ENCODE data around the gene DNAJB8.

DNAJB8 gene

DNA sequence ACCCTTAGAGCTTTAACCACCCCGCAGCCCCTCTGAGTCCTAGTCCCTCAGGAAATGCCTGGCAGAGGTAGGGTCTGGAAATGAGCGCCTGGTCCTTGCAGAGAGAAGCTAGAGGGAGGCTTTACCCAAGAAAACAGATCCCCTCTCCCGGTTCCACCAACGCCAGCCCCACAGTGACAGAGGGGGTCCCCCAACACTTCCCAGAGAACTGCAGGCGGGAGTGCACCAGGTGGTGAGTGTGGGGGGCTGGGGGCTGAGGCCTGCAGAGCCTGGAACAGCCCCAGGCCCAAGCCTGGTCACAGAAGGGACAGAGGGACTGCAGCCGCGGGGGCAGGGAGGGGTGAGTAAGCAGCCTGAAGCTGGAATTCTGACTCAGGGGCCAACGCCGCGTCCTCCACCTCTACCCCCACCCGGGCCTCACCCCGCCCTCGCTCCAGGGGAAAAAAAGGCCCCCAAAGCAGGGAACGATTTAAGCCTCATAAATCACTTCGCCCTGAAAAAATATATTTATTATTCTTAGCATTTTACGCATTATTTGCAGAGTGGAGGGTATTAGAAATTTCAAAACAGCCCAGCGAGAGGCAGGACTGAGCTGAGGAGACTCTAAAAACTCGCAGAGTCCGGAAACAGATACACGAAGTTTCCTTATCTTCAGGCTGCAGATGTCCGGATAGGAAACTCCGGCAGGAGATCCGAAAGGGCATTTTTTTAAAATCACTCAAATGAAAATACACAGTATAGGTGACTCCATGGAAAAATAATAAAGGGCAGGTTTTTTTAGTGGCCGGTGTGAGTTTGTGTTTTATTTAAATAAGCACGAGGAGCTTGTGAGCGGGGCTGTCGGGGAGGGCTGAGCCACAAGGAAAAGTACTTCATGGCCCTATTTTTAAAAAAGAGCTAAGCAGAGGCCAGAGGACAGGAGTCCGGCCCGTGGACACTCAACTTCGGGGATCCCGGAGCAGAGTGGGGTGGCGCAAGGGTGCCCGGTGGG lies 16.3 kb upstream of the DNAJB8 start:
- DNase-seq, result no peak

DNA sequence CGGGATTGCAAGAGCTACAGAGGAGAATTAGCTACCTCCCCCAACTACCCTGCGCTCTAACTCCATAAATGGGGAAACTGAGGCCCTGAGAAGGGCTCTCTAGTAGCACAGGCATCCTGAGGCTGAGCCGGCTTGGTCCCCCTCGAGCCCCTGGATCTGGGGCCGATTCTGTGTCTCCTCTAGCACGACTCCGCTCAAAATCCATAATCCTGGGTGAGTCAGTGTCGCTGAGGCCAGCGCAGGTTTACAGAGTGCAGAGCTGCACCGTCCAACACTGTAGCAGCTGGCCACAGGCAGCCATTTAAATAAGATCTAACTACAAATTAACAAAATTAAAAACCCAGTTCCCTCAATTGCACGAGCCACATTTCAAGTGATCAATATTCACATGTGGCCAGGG lies 15.5 kb upstream of the DNAJB8 start:
- no peak for DNase-seq

- no peak for DNase-seq
Measured at GRCh38 chr3:128481438-128481942, 14.8 kb upstream of the DNAJB8 start.

DNA sequence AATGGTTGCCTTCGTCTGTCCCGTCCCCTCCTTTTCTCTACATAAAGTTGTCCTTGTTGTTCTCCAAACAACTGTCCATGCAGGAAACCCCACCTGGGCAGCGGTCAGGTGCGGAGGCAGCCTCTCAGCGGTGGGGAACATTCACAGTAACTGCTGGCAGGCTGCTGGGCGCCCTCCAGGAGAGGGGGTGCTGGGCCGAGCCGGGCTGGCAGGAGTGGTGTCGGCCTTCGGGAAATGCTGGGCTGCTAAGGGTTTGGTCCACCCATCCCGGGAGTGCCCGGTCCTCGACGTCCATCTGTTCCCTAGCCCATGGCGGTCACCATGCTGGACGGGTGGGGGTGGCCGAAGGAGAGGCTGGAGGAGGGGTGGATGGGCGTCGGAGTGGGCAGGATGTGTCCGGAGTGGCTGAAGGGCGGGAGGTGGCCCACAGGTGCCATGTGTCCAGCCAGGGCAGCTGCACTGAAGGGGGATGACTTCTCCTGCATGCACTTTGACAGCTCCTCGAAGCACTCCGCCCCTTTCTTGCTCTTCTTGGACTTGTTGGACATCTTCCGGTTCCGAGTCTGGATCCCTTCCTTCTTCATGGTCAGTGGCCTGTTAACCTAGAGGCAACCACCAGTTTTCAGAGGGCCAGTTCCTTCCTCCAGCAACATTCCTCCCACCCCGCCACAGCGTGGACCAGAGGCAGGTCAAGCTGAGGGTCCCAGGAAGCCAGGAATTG lies 14.2 kb upstream of the DNAJB8 start:
- DNase-seq, result no peak

DNA sequence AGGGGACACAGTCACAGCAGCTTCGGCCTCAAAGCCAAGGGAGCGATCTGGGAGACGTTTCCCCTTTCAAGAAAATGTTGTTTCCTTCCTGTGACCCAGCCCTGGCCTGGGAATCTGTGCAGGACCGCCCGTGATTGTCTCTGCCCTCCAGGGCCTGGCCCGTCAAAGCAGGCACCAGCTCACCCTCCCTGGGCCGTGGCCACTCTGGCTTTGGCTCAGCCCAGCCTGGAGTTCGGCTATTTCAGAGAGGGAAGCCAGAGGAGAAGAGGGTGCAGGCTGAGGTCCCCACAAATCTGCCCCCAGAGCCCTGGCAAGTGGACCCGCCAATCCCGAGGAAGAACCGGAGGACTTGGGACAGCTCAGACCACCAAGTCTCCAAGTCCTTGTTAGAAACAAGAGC lies 13.6 kb upstream of the DNAJB8 start:
- no peak for DNase-seq

DNA sequence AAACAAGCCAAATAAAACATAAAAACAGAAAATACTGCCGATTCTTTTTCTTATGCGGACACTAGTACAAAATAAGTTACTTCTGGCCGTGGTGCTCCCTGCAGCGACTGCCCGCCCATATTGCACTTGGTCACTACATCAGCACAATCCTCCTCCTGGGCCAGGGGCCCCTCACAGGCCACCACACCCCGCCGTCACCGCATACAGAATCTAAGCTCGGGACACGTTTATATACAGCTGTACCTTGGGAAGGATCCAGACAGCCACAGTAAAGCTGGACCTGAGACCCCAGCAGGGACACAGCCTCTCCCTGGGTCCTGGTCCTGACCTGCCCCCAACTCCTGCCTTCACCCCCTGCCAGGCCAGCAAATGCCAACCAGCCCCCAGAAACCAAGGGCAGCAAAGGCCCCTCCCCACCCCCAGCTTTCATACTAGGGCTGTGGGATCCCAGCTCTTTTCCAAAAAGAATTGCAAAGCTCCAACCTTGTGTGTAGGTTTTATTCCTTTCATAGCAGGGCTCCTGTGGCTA lies 12.9 kb upstream of the DNAJB8 start:
- DNase-seq, result no peak

DNA sequence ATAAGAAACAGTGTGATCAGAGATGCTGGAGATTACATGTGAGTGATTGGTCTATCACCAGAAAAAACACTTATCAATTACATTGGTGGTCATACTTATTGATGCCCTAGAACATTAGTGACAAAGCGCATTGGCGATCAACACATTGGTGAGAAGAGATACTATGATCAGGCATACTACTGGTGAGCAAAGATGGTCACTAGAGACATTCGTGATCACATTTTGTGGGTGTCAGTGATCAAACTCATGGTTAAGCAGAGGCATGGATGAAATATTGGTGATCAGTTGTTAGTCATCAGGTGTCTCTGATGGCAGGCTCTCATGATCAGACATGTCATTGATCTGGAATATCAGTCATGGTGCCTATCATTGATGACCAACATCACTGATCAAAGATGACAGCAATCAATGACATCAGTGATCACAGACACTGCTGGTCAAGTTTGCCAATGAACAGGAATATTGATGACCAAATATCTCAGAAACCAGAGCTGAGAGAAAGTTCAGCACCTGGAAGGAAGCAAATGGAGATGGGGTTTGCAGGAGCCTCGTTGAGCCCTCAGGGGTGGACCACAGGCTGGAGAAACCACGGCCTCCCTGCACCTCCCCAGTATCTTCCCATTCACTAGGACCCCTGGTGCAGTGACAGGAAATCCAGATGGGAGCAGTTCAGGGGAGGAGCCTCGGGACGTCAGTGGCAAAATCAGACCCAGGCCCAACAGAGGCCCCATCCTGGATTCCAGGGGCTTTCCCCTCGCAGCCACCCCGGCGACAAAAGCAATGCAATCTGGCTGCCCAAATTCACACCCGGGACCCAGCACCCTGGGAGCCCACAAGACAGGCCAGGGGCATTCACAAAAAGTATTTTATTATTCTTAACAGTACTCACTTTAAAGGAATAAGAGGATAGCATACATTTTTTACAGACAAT lies 12.2 kb upstream of the DNAJB8 start:
- no peak for DNase-seq

- DNase-seq, result no peak
Measured at GRCh38 chr3:128476659-128477058, 10.0 kb upstream of the DNAJB8 start.

DNA sequence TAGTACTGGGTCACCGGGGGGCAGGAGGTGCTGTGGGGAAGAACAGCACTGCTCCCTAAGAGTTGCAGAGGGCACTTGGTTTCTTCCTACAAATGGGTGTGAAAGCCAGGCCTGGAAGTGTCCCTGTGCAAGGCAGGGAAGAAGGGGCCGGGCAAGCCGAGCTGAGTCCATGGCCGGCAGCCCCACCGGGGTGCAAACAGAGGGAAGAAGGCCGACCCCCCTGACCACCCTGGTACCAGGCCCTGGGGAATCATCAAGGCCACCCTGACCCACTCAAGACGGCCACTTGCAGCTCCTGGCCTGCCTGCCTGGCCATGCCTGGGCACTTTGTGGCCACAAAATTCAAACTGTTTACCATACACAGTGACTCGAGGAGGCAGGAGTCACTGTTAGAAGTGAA lies 8.7 kb upstream of the DNAJB8 start:
- no peak for DNase-seq

- no peak for DNase-seq
Measured at GRCh38 chr3:128473737-128474136, 7.0 kb upstream of the DNAJB8 start.

DNA sequence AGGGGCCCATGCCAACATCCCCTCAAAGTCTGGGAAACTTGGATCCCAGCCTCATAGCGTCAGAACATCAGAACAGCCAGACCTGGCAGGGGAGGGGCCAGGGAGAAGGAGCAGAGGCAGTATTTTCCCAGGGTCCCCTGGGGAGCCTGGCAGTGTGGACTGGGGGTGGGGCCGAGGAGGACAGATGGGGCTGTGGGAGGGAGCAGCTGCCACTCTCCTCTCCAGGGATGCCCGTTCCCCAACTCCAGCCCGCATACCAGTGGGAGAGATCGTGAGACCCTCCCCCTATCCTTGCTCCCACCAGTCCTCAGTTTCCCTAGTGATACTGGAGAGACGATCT lies 6.5 kb upstream of the DNAJB8 start:
- no peak for DNase-seq

DNA sequence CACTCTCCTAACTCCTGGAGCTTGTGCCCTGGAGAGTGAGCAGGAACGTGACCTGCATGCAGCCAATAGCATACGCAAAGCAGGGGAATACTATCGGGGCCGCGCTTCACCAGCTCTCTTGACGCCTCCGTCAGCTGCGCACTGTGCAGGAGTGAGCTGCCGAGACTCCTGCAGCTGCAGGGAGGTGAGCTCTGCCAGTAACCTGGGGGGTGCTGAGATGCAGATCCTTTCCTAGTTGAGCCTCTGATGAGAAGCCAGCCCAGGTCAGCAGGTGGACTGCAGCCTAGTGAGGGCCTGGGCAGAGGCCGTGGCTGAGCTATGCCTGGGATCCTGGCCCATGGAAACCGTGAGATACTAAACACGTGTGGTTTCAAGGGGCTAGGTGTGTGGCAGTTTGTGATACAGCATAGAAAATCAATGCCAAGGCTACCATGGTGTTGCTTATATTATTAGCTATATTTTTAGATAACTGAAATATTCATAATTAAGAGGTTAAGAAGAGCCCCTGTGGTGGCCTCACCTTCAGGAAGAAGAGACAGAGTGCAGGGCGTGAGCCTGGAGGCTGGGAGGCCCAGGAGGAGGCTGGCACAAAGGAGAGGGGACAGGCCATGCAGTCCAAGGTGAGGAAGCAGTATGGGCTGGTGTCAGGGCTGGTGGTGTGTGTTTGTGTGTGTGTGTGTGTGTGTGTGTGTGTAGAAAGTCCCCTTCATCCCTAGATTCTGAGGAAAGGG lies 5.9 kb upstream of the DNAJB8 start:
- no peak for DNase-seq

- no peak for DNase-seq
Measured at GRCh38 chr3:128471720-128472119, 5.0 kb upstream of the DNAJB8 start.

DNA sequence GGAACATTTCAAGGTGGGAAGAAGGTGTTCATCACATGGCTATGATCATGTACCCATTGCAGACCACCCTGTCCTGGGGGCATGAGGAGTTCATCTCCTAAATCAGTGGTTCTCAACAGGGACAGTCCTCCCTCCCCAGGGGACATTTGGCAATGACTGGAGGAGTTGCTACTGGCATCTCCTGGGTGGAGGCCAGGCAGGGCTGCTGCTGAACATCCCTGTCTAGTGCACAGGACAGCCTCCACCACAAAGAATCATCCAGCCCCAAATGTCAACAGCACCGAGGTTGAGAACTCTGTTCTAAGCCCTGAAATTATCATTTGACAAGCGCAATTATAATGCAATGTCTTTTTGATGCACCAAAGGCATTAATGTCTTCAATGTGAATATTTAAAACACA lies 4.4 kb upstream of the DNAJB8 start:
- DNase-seq, result no peak

DNA sequence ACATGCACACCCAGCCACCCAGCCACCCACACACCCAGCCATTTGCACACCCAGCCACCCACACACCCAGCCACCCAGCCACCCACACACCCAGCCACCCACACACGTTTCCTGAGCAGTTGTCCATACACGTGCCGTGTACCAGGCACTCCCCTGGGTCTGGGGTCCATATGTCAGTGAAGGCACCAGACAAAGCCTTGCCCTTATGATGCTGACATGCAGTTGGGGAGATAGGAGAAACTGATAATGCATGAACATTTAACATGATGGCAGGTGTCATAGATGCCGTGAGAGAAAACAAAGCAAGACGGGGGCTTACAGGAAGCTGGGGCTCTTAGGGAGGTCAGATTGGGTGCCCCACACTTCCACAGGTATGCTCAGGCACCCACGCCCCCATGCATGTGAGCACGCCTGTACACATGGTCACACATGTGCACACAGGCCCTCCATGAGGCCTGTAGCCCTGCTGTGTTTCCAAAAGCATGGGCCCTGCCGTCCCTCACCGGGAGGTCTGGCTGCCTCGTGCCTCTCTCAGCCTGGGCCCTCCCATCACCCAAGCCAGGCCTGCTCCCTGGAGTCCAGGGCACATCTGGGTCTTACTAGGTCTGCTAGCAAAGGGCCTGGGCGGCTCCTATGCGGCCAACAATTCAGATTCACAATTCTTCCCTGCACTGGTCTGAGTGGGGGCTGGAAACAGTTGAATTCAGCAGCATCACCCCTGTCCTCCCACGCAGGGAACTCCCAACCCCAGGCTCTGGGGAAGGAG lies 3.6 kb upstream of the DNAJB8 start:
- DNase-seq, result no peak

DNA sequence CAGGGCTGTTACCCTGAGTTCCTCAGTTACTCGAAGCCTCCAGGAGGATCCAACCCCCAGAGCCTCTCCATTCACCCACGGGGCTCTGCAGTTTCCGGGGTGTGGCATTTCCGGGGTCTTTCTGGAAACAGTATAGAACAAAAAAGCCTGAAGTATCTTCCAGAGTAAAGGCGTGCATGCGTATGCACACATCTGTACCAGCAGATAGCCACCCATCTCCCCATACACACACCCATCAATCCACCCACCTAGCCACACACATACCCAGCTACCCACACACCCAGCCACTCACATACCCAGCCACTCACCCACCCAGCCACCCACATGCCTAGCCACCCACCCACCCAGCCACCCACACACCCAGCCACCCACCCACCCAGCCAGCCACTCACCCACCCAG lies 2.9 kb upstream of the DNAJB8 start:
- no peak for DNase-seq

- no peak for DNase-seq
Measured at GRCh38 chr3:128468791-128469527, 2.3 kb upstream of the DNAJB8 start.

- no peak for DNase-seq
Measured at GRCh38 chr3:128468285-128468790, 1.6 kb upstream of the DNAJB8 start.

DNA sequence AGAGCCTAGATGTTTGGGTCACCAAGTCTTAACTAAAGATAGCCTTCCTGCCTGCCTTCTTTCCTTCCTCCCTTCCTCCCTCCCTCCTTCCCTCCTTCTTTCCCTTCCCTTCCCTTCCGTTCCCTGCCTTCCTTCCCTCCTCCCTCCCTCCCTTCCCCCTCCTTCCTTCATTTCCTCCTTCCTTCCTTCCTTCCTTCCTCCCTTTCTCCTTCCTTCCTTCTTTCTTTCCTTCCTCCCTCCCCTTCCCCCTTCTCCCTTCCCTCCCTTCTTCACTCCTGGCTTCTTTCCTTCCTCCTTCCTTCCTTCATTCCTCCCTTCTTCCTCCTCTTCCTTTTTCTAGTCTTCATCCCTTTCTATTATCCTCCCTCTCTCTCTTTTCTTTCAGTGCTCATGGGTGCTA lies 2.0 kb downstream of the DNAJB8 start:
- no peak for DNase-seq

DNA sequence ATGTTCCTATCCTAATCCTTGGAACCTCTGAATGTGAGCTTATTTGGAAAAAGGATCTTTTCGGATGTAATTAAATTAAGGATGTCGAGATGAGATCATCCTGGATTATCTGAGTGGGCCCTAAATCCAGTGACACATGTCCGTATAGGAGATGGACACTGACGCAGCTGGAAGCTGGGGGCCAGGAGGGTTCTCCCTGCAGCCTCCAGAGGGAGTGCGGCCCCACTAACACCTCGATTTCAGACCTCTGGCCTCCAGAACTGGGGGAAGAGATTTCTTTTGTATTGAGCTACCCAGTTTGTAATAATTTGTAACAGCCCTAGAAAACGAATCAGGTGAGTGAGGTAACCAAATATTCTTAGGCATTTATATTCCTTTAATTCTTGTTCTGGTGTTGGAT lies 2.5 kb downstream of the DNAJB8 start:
- DNase-seq, result no peak

Data from stimulated activated CD4-positive, alpha-beta T cell treated with anti-CD3 and anti-CD28 coated beads, Interleukin-12 subunit alpha, Interleukin-12 subunit beta, amount 100 ng/mL, for 4 hours (primary cell).